Uterus (tissue), 4 donors: ENCODE measurements around the gene C11orf21. TPM values are rescaled to one million over a fixed set of nuclear protein-coding genes. Genes with fewer than 3 reads are reported as not detected.

Source experiments
- DNase-seq, 2 donors: peaks; one replicate each; pipeline ENCODE4 v3.0.0-alpha.2; 2019 to 2020
- H3K27ac ChIP-seq, 2 donors: fragments of 200-600 bp; sonication (generic); 1 replicate in 1 of 2; 2 replicates in 1 of 2; pipeline ENCODE4 v1.5.1; 2016 to 2018
- H3K27me3 ChIP-seq, 2 donors: fragments of 200-600 bp; sonication (generic); one replicate each; pipeline ENCODE4 v1.5.1; 2018 to 2019; ENCODE audit warnings: control low read depth in 1 of 2
- H3K36me3 ChIP-seq, 2 donors: fragments of 200-600 bp; sonication (generic); one replicate each; pipeline ENCODE4 v1.5.1; 2019; ENCODE audit warnings: control low read depth in 1 of 2
- H3K4me1 ChIP-seq, 2 donors: fragments of 200-600 bp; sonication (generic); one replicate each; pipeline ENCODE4 v1.5.1; 2018 to 2019; ENCODE audit warnings: control low read depth in 1 of 2
- H3K4me3 ChIP-seq, 2 donors: fragments of 200-600 bp; sonication (generic); 1 replicate in 1 of 2; 2 replicates in 1 of 2; pipeline ENCODE4 v1.5.1; 2018 to 2019; ENCODE audit warnings: mild to moderate bottlenecking in 1 of 2
- H3K9me3 ChIP-seq, 2 donors: fragments of 200-600 bp; sonication (generic); one replicate each; pipeline ENCODE4 v1.5.1; 2019; ENCODE audit warnings: control low read depth in 1 of 2
- CTCF ChIP-seq, 4 experiments: fragments of 200-600 bp in 2 of 4; fragments of 450-650 bp in 2 of 4; sonication (generic) in 2 of 4; IDR thresholded peaks; one replicate each; pipeline ENCODE4 v1.5.1; 2016 to 2019; ENCODE audit warnings: antibody characterized with exemption in 4 of 4, mild to moderate bottlenecking in 2 of 4, moderate library complexity in 1 of 4
- POLR2A ChIP-seq, 2 donors: fragments of 450-650 bp; IDR thresholded peaks; one replicate each; pipeline ENCODE4 v1.6.1; 2016; ENCODE audit warnings: antibody characterized with exemption in 2 of 2, mild to moderate bottlenecking in 1 of 2, moderate library complexity in 1 of 2
- intact Hi-C: fragments of 100-400 bp; cut with DNase I; formaldehyde crosslinking; loops from one replicate; pipeline ENCODE4 v1.15.1; 2023; ENCODE audit warnings: low total_unique reads
- total RNA-seq, 4 donors: library from RNA; depleted of rRNA in 3 of 4; stranded (reverse); fragments of >200 nt in 3 of 4; gene quantifications; one replicate each; pipeline versions ENCODE4 v1.1.0 to v1.2.4, GENCODE V29; 2014 to 2023
- donor health status: DM: yes; HTN: yes; CAD: no.

Gene C11orf21
- total RNA-seq, 4 donors from 2014 or later, result 1.7 to 1.8 TPM; not detected in 2

- H3K27me3 ChIP-seq, result no peaks in the 10 kb centered on the region
- peak in 1 of 2 donors; percentile 23 for TF ChIP-seq POLR2A (IDR thresholded peaks at IDR 0.05)
- TF ChIP-seq CTCF (IDR thresholded peaks at IDR 0.05), result peak in 3 of 4 experiments; percentile 13 to 49 (median 33)
- H3K4me3 ChIP-seq, result peak overlapping the region; percentile 24 to 44
- no peaks in the 10 kb centered on the region for H3K9me3 ChIP-seq
- intact Hi-C loops, result no loop called here
- H3K27ac ChIP-seq, result peak overlapping the region; percentile 5 to 70
- peak in 1 of 2 donors; percentile 53 for DNase-seq
- peaks cover 0 to 21% of the 10 kb centered on the region in 2 donors for H3K4me1 ChIP-seq
- H3K36me3 ChIP-seq, result no peaks in the 10 kb centered on the region
Observed at GRCh38 chr11:2269601-2270321, 32.0 kb downstream of the C11orf21 start.

DNA sequence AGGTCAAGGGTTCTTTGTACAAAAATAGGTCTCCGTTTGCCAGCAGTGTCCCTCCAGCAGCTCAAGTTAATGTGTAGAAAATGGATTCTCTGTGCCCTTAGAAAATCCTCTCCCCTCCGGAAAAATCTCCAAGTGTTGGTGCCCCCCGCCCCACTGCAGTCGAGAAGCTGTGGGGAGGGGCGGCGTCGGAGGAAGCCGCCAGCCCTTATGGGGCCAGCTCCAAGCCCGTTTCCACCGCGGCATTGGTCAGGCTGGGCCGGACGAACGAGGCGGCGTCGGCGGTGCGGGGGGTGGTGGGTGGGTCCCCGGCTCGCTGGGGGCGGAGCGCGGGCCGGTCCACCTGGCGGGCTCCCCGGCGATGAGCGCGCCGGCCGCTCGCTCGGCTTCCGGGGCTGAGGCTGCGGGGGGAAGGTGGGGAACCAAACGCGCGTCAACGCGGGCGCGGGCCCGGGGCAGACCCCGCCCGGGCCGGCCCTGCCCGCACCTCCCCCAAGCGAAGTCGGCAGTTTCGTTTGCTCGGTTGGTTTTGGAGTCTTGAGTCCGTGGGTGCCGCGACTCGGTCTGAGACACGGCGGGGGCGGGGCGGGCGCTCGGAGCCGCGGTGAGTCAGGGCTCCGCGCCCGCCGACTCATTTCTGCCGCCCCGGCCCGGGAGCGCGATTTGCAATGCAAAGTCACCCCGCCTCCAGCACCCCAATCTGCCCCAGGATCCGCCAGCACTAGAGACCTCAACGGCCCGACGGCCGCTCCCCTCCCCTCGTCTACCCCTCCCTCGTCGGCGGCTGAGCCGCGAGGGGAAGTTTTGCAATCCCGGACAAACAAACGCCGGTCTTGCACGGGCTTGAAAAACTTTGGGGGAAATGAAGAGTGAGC, 32.8 kb downstream of the C11orf21 start:
- intact Hi-C loops, result no loop called here
- no peaks in the 10 kb centered on the region for H3K27me3 ChIP-seq
- H3K36me3 ChIP-seq, result no peaks in the 10 kb centered on the region
- peak; percentile 49 to 50 for DNase-seq
- H3K9me3 ChIP-seq, result no peaks in the 10 kb centered on the region
- H3K27ac ChIP-seq, result peak overlapping the region; percentile 5 to 70
- peak overlapping the region; percentile 24 to 44 for H3K4me3 ChIP-seq
- H3K4me1 ChIP-seq, result peaks cover 0 to 21% of the 10 kb centered on the region in 2 donors
- TF ChIP-seq CTCF (IDR thresholded peaks at IDR 0.05) (no peak), POLR2A (IDR thresholded peaks at IDR 0.05) (peak in 1 of 2 donors; percentile 44)

DNA sequence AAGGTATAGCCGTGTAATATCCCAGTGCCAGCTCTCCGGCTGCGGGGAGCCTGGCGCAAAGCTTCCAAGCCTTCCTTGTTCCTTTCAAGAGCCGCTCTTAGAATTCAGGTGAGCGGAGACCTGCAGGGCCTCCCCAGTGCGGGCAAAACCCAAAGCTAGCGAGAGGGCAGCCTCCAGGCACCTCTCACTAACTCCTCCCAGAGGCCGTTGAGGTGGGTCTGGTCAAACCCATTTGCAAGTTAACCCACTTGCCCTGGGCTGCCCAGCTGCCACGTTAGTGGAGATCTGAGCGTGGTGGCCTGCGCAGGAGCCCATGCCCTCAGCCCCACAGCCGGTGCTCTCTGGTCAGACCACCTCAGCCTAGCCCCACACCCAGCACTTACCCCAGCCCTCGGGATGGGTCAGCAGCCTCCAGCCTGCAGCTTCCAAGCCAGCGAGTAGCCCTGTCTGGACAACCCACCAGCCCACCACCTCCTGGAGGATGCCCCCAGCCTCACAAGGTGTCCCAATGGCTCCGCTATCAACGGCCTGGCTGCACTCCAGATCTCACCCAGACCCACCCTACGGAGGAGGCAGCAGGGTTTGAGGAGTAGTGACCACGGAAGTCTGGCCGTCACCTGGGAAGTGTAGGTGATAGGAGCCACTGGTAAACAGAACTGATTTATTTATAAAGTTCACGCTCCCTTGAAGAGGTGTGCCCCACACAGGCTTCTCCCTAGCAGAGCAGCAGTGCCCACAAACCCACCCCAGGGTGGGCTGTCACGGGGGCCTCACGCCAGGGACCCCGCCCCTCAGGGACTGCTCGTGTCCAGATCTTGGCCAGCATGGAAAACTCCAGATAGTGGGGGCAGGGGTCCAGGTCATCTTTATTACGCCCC, 33.6 kb downstream of the C11orf21 start:
- intact Hi-C loops, result no loop called here
- Histone ChIP-seq H3K27ac (peak overlapping the region in 1 of 2 donors; percentile 70), H3K9me3 (no peaks in the 10 kb centered on the region), H3K4me1 (peaks cover 0 to 21% of the 10 kb centered on the region in 2 donors), H3K27me3 (no peaks in the 10 kb centered on the region), H3K4me3 (peak overlapping the region in 1 of 2 donors; percentile 44), H3K36me3 (no peaks in the 10 kb centered on the region)
- TF ChIP-seq CTCF (IDR thresholded peaks at IDR 0.05), result no peak
- TF ChIP-seq POLR2A (IDR thresholded peaks at IDR 0.05), result no peak
- DNase-seq, result peak in 1 of 2 donors; percentile 17

- TF ChIP-seq POLR2A (IDR thresholded peaks at IDR 0.05) (no peak), CTCF (IDR thresholded peaks at IDR 0.05) (no peak)
- Histone ChIP-seq H3K36me3 (no peaks in the 10 kb centered on the region), H3K4me1 (peaks cover 0 to 21% of the 10 kb centered on the region in 2 donors), H3K27ac (no peak overlapping the region), H3K9me3 (no peaks in the 10 kb centered on the region), H3K4me3 (no peak overlapping the region), H3K27me3 (no peaks in the 10 kb centered on the region)
- peak in 1 of 2 donors; percentile 11 for DNase-seq
- intact Hi-C loops, result no loop called here
Observed at GRCh38 chr11:2267306-2267850, 34.3 kb downstream of the C11orf21 start.
